Endodermal cell (in vitro differentiated cells): Measurements from ENCODE around the gene LRRK1. TPM values are rescaled to one million over a fixed set of nuclear protein-coding genes. Genes with fewer than 3 reads are reported as not detected.

Experiments
- DNase-seq: peaks from one replicate; pipeline ENCODE4 v3.0.0-alpha.2; 2017
- H3K27ac ChIP-seq: 2 replicates; pipeline ENCODE4 v1.5.1; 2013; ENCODE audit warnings: mild to moderate bottlenecking, low read depth, low read length, moderate library complexity
- H3K27me3 ChIP-seq: 2 replicates; pipeline ENCODE4 v1.6.1; 2013; ENCODE audit warnings: mild to moderate bottlenecking, low read length, moderate library complexity; ENCODE audit not compliant: insufficient read depth, control insufficient read depth, poor library complexity, severe bottlenecking
- H3K36me3 ChIP-seq: 2 replicates; pipeline ENCODE4 v1.7.0; 2013; ENCODE audit warnings: mild to moderate bottlenecking, low read length, moderate library complexity; ENCODE audit not compliant: control insufficient read depth, insufficient read depth
- H3K4me1 ChIP-seq: one replicate; pipeline ENCODE4 v1.7.0; 2013; ENCODE audit warnings: low read length; ENCODE audit not compliant: control insufficient read depth, insufficient read depth
- H3K4me3 ChIP-seq: 2 replicates; pipeline ENCODE4 v1.5.1; 2013; ENCODE audit warnings: mild to moderate bottlenecking, low read length, moderate library complexity
- H3K9ac ChIP-seq: 2 replicates; pipeline ENCODE4 v1.6.1; 2013; ENCODE audit warnings: mild to moderate bottlenecking, low read length, moderate library complexity; ENCODE audit not compliant: poor library complexity, severe bottlenecking; ENCODE audit errors: extremely low read depth
- H3K9me3 ChIP-seq: 2 replicates; pipeline ENCODE4 v1.6.1; 2013; ENCODE audit warnings: mild to moderate bottlenecking, low read length, moderate library complexity; ENCODE audit not compliant: control insufficient read depth
- H3K27ac Mint-ChIP-seq: 2 replicates; pipeline ENCODE4 v1.8.0; 2020; ENCODE audit warnings: mixed read lengths
- H3K27me3 Mint-ChIP-seq: 2 replicates; pipeline ENCODE4 v1.8.0; 2021; ENCODE audit warnings: mild to moderate bottlenecking, mixed read lengths; ENCODE audit not compliant: insufficient read depth
- H3K36me3 Mint-ChIP-seq: 2 replicates; pipeline ENCODE4 v1.8.0; 2020; ENCODE audit warnings: low read depth, mixed read lengths
- H3K4me1 Mint-ChIP-seq: 2 replicates; pipeline ENCODE4 v1.8.0; 2020; ENCODE audit warnings: mixed read lengths
- H3K4me3 Mint-ChIP-seq: 2 replicates; pipeline ENCODE4 v1.8.0; 2020; ENCODE audit warnings: mild to moderate bottlenecking, moderate library complexity, mixed read lengths
- H3K9me3 Mint-ChIP-seq: 2 replicates; pipeline ENCODE4 v1.8.0; 2020; ENCODE audit warnings: mild to moderate bottlenecking, mixed read lengths
- CTCF ChIP-seq: fragments of 200-600 bp; sonication (generic); conservative IDR thresholded peaks from 2 replicates; pipeline ENCODE4 v1.5.0; 2021; ENCODE audit warnings: antibody characterized with exemption, mild to moderate bottlenecking
- WGBS, 2 experiments: methylation state at CpG; one replicate each; pipeline versions ENCODE4 v1.1.5 to v1.1.7; 2013; ENCODE audit warnings: missing lambda C conversion rate in 2 of 2, mixed read lengths in 1 of 2; ENCODE audit not compliant: insufficient coverage in 1 of 2, insufficient read length in 1 of 2; 5-methylcytosine and 5-hydroxymethylcytosine counted together
- total RNA-seq, 2 donors: library from RNA; stranded (reverse); fragmentation: NEBNext Ultra II Directional in 1 of 2; extraction: Animal tissue kit (Norgen Biotek cat#: 25700) in 1 of 2; gene quantifications; 2 replicates in 1 of 2; 3 replicates in 1 of 2; pipeline ENCODE4 v1.2.1, GENCODE V29; 2021

Gene LRRK1
- total RNA-seq, 2 donors from 2014 or later, result 2.7 to 5.1 TPM

GRCh38 chr15:100898661-100899462 lies 20.3 kb upstream of the LRRK1 start:
- Mint-ChIP-seq H3K36me3 (peaks cover 13% of the 10 kb centered on the region), H3K9me3 (peaks cover 4% of the 10 kb centered on the region), H3K4me1 (peaks cover 30% of the 10 kb centered on the region), H3K27me3 (peaks cover 1% of the 10 kb centered on the region), H3K4me3 (no peak overlapping the region), H3K27ac (no peak overlapping the region)
- TF ChIP-seq CTCF, result no peak
- peak; percentile 70 for DNase-seq
- Histone ChIP-seq H3K36me3 (peaks cover 16% of the 10 kb centered on the region), H3K9ac (no peak overlapping the region), H3K27me3 (no peaks in the 10 kb centered on the region), H3K9me3 (no peaks in the 10 kb centered on the region), H3K27ac (no peak overlapping the region), H3K4me3 (no peak overlapping the region), H3K4me1 (peaks cover 17% of the 10 kb centered on the region)
- WGBS, 2 experiments, result 79% methylated on average over 3 to 11 of the region's 11 CpGs

- TF ChIP-seq CTCF, result no peak
- no peak overlapping the region for H3K27ac ChIP-seq
- peaks cover 19% of the 10 kb centered on the region for H3K36me3 Mint-ChIP-seq
- H3K9me3 ChIP-seq, result no peaks in the 10 kb centered on the region
- WGBS, 2 experiments, result 94 to 100% methylated on average over 1 to 5 of the region's 5 CpGs
- H3K27me3 Mint-ChIP-seq, result no peaks in the 10 kb centered on the region
- H3K9me3 Mint-ChIP-seq, result peaks cover 4% of the 10 kb centered on the region
- no peaks in the 10 kb centered on the region for H3K27me3 ChIP-seq
- H3K36me3 ChIP-seq, result peaks cover 23% of the 10 kb centered on the region
- peak; percentile 44 for DNase-seq
- no peak overlapping the region for H3K27ac Mint-ChIP-seq
- peaks cover 24% of the 10 kb centered on the region for H3K4me1 Mint-ChIP-seq
- peaks cover 17% of the 10 kb centered on the region for H3K4me1 ChIP-seq
- H3K4me3 ChIP-seq, result no peak overlapping the region
- H3K9ac ChIP-seq, result no peak overlapping the region
- no peak overlapping the region for H3K4me3 Mint-ChIP-seq
Measured at GRCh38 chr15:100899601-100900000, 19.6 kb upstream of the LRRK1 start.

- Histone ChIP-seq H3K27ac (no peak overlapping the region), H3K4me1 (peaks cover 17% of the 10 kb centered on the region), H3K27me3 (no peaks in the 10 kb centered on the region), H3K4me3 (no peak overlapping the region), H3K9ac (no peak overlapping the region), H3K9me3 (no peaks in the 10 kb centered on the region), H3K36me3 (peaks cover 24% of the 10 kb centered on the region)
- Mint-ChIP-seq H3K36me3 (peaks cover 15% of the 10 kb centered on the region), H3K27ac (no peak overlapping the region), H3K4me1 (peaks cover 20% of the 10 kb centered on the region), H3K27me3 (no peaks in the 10 kb centered on the region), H3K4me3 (no peak overlapping the region), H3K9me3 (peaks cover 2% of the 10 kb centered on the region)
- 78 to 95% methylated on average over 7 to 12 of the region's 13 CpGs for WGBS, 2 experiments
- peak; percentile 38 for DNase-seq
- TF ChIP-seq CTCF, result no peak
Measured at GRCh38 chr15:100900136-100900794, 18.9 kb upstream of the LRRK1 start.
